Activated naive CD4-positive, alpha-beta T cell treated with anti-CD3 and anti-CD28 coated beads, Interleukin-2, amount 50 U/mL, for 16 hours (primary cell): ENCODE measurements around the gene SGCD.

Experiments
- DNase-seq: peaks from one replicate; pipeline ENCODE4 v3.0.0-alpha.2; 2020

Gene SGCD

GRCh38 chr5:156706631-156707030 is 379.7 kb downstream of the SGCD start:
- DNase-seq = no peak

DNA sequence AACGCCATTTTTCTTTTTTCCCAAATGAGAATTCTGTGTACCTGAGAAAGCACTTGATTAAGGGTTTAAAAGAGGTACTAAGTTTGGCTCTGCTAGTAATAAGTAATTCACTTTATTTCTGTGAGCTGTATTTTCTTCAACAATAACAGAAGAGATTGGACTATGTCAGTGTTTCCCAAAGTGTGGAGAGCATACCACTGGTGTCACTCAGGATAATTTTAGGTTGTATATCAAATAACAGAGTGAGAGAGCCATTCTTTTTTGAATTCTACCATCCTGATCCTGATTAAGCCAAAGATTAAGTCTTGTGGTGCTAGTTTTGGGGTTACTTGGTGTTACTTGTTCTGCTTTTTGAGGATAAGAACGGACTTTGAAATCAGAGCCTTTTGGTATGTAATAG is 380.8 kb downstream of the SGCD start:
- DNase-seq = no peak

DNA sequence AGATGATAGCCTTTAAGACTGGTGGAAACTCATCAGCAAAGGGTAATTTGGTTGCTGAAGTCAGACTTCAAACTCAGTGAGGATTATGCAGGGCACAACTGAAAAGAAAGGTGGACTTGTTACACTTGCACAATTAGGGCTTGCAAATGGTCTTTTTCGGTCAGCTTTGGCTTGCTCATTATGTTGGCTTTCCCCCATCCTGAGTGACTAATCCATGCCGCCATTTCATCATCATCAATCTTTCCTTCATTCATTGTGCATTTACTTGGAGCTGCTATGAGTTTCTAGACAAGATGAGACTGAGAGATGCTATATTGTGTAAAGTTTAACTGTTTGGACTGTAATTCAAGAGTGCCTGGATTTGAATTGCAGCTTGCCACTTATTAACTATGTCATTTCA is 388.3 kb downstream of the SGCD start:
- no peak for DNase-seq

DNA sequence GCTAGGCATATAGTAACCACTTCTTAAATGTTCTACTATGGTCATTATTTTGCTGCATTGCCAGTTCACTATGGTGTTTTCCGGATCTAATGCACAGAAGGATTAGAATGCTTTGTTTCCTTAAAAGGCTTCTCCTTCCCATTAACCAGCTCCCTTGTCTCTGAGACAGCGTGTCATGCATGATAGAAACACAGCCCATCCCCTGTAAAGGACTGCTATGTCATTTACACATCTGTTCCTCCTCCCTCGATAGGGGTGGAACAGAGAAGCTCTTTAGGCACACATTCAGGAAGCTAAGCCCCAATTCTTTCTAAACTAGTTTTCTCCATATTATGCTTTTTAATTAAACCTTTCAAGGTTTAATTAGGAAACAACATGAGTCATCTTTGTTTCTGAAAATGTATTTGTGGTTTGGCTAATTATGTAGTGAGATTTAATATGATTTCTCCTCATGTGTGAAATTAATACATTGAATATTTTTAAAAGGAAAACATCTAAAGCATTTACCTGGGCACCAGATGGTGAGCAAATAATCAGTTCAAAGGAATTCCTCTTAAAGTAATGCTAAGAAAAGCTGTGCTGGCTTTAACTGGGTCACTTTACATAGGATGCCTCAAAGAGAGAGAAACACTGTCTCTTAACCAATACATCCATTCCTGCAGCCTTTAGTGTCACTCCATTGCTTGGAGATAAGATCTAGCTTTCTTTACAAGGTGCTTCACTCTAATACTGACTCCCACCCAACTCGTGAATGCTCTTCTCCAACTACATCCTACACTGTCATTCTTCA is 389.8 kb downstream of the SGCD start:
- no peak for DNase-seq

- DNase-seq = no peak
Observed at GRCh38 chr5:156718985-156719384, 392.0 kb downstream of the SGCD start.

- no peak for DNase-seq
Observed at GRCh38 chr5:156722358-156722757, 395.4 kb downstream of the SGCD start.

- DNase-seq = no peak
Observed at GRCh38 chr5:156735477-156735876, 408.5 kb downstream of the SGCD start.

- no peak for DNase-seq
Observed at GRCh38 chr5:156741516-156741915, 414.6 kb downstream of the SGCD start.

DNA sequence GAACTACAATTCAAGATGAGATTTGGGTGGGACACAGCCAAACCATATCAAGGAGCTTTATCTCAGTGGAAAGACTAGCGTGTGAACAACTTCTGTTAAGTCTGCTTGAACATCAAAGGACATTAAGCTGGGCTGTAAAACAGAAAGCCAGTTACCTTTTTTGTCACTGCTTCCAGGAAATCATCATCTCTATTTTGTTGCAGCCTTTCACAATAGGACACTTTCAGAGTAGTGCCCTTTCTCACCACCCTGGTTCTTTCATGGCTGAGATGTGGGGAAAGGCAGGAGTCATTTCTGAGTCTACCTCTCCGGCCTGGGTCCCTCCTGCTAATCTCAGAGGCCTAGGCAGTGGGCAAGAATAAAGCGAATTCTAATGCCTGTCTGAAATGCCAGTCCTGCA is 426.9 kb downstream of the SGCD start:
- no peak for DNase-seq

- DNase-seq = no peak
Observed at GRCh38 chr5:156755421-156756087, 428.6 kb downstream of the SGCD start.

- no peak for DNase-seq
Observed at GRCh38 chr5:156758011-156758791, 431.2 kb downstream of the SGCD start.

- DNase-seq = no peak
Observed at GRCh38 chr5:156759156-156759555, 432.2 kb downstream of the SGCD start.

DNA sequence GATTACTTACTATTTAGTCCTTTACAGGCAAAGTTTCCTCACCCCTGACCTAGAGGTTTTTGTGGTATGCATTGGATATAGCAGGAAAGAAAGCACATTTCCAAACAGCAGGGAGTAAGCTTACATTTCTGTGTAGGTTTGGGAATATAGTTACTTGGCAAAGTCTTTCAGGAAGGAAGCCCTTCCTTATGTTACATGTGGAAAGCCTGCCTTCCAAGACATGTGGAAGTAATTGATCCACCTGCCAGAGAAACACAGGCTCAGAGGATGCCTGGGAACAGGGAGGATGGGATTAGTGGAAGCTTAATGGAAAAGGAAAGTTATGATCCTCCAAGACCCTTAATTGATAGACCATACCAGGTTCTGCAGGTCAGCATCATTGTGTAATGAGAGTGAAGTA is 435.8 kb downstream of the SGCD start:
- DNase-seq = no peak

- DNase-seq = no peak
Observed at GRCh38 chr5:156764176-156764971, 437.4 kb downstream of the SGCD start.

DNA sequence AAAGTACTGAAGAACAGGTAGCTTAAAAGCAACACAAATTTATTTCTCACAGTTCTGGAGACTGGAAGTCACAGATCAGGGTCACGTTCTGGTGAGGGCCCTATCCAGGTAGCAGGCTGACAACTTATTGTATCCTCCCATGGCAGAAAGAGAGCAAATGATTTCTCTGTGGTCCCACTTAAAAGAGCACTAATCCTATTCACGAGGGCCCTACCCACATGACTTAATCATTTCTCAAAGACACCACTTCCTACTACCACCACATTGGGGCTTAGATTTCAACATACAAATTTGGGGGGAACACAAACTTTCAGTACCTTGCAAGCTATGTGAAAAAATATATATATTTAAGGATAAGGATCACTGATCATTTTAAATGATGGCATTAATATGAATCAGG is 447.3 kb downstream of the SGCD start:
- DNase-seq = no peak

DNA sequence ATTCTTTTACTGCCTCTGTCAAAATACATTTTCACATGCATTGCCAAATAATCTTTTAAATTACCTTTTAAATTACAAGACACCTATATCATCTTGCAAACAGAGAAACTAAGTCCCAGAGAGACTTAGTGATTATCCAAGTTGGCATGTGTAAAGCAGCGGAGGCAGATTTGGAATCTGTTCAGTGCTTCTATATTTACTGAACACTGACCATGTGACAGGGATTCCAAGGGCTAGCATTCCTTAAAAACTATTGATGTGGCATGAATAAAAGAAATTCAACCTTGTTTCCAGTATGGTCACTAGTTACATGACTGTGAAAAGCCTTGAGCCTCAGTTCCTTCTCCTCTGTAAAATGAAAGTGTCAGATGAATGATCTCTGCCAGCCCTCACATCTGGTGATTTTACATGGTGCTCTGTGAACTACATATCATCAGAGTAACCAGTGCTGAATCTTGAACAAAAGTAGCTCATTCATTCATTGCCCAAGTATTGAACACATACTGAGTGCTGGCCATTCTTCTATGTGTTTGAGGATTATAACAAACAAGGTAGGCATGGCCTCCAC is 451.3 kb downstream of the SGCD start:
- no peak for DNase-seq

- DNase-seq = no peak
Observed at GRCh38 chr5:156778752-156779151, 451.8 kb downstream of the SGCD start.

- DNase-seq = no peak
Observed at GRCh38 chr5:156779436-156779835, 452.5 kb downstream of the SGCD start.

DNA sequence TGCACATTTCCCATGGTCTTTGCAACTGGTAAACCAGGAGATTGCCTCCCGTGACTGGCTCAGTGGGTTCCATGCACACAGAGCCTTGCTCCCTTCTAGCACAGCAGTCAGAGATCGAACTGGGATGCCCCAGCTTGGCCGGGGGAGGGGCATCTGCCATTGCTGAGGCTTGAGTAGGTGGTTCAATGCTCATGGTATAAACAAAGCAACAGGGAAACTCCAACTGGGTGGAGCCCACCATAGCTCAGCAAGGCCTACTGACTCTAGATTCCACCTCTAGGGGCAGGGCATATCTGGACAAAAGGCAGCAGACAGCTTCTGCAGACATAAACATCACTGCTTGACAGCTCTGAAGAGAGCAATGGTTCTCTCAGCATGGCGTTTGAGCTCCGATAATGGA is 456.1 kb downstream of the SGCD start:
- DNase-seq = no peak

DNA sequence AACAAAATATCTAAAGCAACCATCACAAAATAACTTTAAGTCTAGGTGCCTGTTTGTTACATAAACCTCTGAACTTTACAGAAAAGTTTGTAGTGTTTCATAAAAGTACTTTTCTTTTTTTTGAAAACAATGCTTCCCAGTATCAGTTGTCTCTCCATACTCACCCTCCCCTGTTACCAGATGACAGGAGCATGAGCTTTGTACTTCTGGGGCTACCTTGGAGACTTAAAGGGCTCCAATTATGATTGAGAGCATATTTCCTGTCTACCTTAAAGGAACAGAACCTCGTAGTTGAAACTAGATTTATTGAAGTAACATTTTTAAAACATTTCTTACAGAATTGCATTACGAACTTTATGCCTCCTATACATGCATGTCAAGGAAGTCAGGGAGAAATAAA is 467.7 kb downstream of the SGCD start:
- no peak for DNase-seq

DNA sequence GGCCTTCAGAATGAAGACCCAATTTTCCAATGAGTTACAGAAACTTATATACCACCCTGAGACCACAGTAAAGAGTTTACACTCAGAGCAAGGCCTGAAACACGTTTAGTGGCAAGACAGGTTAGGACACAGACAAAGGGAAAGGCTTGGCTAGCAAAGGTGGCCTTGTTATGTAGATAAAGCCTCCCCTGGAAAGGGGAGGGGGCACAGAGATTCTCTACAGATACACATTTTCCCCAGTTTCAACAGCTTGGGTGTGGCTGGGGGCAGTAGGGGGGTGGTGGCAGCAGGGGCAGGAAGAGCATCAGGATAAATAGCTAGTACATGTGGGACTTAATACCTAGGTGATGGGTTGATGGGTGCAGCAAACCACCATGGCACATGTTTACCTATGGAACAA is 471.2 kb downstream of the SGCD start:
- no peak for DNase-seq

GRCh38 chr5:156799171-156799570 is 472.2 kb downstream of the SGCD start:
- DNase-seq = no peak

- DNase-seq = no peak
Observed at GRCh38 chr5:156800929-156801328, 474.0 kb downstream of the SGCD start.
